22Rv1 (cell line): ENCODE data around the gene FOCAD.

Source experiments
- H3K27ac ChIP-seq: fragments of 450-650 bp; 2 replicates; pipeline ENCODE4 v1.5.1; 2017
- ZFX ChIP-seq: fragments of 450-650 bp; IDR thresholded peaks from 2 replicates; pipeline ENCODE4 v1.6.1; 2017; ENCODE audit warnings: antibody characterized with exemption, borderline replicate concordance
- TF ChIP-seq, protein P1 (sequence below): fragments of 450-650 bp; IDR thresholded peaks from 2 replicates; pipeline ENCODE4 v1.5.1; 2017; ENCODE audit warnings: mild to moderate bottlenecking

FOCAD gene

DNA sequence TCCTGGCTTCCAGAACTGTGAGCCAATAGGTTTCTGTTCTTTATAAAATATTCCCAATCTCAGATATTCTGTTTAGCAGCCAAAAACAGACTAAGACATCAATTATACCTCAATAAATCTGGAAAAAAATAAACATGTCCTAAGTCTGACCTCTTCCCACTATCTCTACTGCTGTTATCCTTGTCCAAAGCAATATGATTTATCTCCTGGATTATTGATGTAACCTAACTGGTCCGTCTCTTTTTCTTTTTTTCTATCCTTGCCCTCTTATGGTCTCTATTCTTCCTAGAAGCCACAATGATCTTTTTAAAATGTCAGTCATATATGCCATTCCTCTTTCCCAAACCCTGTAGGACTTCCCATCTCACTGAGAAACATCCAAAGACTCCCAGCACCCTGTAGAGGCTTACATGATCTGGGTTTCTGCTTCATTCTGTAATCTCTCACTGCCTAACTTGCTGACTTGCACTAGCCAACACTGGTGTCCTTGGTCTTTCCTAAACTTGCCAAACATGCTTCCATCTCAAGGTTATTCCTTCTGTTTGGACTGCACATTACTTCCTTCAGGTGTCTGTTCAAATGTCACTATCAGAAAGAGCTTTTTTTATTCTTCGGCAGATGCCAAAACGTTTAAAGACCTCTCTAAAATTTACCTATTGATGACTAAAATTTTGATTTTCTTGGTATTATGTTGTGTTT is 13.1 kb downstream of the FOCAD start:
- H3K27ac ChIP-seq, result no peak overlapping the region
- no peak for TF ChIP-seq ZFX
- TF ChIP-seq, protein P1, sequence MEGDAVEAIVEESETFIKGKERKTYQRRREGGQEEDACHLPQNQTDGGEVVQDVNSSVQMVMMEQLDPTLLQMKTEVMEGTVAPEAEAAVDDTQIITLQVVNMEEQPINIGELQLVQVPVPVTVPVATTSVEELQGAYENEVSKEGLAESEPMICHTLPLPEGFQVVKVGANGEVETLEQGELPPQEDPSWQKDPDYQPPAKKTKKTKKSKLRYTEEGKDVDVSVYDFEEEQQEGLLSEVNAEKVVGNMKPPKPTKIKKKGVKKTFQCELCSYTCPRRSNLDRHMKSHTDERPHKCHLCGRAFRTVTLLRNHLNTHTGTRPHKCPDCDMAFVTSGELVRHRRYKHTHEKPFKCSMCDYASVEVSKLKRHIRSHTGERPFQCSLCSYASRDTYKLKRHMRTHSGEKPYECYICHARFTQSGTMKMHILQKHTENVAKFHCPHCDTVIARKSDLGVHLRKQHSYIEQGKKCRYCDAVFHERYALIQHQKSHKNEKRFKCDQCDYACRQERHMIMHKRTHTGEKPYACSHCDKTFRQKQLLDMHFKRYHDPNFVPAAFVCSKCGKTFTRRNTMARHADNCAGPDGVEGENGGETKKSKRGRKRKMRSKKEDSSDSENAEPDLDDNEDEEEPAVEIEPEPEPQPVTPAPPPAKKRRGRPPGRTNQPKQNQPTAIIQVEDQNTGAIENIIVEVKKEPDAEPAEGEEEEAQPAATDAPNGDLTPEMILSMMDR, result no peak

DNA sequence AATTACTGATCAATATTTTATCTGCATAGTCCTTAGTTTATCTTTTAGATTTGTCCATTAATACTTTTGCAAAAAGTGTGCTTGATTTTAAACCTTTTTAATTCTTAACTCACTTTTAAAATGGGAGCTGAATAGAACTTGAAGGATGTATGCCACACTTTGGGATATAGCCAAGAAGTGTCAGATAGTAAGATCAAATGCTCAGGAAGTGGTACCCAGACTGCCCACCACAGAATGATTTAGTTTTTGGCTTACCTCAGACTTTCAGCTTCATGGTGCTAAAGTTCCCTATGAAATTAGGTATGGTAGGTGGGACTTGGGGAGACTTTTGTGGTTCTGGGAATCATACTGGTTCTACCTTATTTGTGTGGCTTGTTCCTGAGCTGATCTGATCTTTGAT is 14.7 kb downstream of the FOCAD start:
- H3K27ac ChIP-seq, result no peak overlapping the region
- TF ChIP-seq ZFX, result no peak
- TF ChIP-seq, protein P1, result no peak

DNA sequence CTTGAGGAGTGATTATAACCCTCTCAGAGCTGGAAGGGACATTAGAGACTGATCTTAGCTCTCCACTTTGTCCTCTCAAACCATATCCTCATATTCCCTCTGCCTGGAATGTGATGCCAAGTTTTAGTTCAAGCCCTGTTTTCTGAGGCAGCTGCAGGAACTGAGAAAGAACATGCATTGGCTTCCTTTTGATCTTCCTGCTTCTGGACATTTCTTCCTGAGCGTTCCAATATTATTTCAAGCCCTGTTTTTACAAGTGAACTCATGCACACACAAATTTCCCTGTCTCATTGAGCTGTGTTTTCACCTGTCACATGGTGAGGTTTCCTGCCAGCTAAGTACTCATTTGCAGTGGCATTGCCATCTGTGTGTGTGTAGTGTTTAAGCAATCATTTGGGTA is 17.0 kb downstream of the FOCAD start:
- no peak for TF ChIP-seq ZFX
- TF ChIP-seq, protein P1, result no peak
- H3K27ac ChIP-seq, result no peak overlapping the region

DNA sequence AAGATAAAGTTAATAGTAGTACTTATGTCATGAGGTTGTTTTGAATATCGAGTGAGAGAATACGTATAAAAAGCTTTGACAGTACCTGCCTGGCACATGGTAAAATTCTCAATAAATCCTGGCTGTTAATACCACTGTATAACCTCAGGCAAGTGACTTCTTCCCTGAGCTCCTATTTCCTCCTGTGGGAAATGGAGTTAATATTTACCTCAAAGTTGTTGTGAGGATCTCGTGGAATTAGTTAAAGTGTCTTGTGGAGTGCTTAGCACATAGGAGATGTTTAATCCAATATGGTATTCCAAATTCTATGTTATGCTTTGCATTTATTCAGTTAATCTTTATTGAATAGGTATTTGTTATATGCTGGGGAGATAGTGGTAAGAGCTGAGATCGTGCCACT is 18.5 kb downstream of the FOCAD start:
- H3K27ac ChIP-seq, result no peak overlapping the region
- TF ChIP-seq, protein P1, result no peak
- no peak for TF ChIP-seq ZFX

DNA sequence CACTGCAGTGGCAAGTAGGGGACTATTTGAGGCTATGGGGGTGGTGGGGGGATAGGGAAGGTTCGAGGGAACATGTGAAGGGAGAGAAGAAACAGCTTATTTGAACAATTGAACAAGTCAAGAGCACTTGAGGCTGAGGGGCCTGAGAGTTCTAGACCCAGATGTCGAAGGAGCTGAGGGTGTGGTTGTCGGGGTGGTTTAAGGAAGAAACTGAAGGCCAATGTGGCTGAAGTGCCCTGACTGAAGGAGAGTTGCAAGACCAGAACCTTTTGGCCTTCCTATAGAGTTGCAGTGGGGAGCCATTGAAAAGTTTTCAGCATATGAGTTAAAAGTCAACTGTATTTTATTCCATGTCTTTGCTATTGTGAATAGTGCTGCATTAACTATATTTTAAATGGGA is 19.1 kb downstream of the FOCAD start:
- H3K27ac ChIP-seq, result no peak overlapping the region
- TF ChIP-seq ZFX, result no peak
- TF ChIP-seq, protein P1, result no peak

DNA sequence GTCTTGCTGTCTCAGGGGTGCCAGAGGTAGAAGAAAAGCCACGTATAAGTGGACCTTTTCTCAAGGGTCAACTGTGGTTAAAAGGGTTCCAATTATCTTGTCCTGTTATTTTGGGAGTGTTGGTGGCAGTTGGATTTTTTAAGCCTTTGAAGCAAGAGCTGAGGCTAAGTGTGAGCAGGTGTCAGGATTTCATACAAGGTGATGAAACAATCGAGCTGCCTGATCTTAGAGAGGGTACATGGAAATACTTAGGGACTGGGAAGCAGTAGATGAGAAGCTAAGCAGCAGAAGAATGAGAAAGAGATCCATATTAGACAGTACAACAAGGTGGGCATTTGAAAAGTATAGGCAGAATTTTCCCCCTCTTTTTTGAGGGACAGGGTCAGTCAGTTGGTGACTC is 23.6 kb downstream of the FOCAD start:
- no peak overlapping the region for H3K27ac ChIP-seq
- TF ChIP-seq ZFX, result no peak
- TF ChIP-seq, protein P1, result no peak

DNA sequence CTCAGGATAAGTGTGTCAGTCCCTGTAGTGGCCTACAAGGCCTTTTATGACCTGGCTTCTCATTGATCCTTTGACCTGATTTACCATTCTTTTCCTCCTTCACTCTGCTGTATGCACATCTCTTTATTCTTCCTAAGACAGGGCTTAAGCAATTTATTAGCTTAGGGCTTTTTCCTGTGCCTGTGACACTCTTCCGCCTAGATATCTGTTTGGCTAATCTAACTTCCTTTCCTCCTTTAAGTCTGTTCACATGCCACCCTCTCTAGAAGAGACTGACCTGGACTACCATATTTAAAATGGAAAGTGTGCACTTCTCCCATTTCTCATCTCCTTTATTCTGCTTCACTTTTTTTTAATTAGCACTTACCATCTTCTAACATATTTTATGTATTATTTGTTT is 29.1 kb downstream of the FOCAD start:
- no peak for TF ChIP-seq ZFX
- no peak overlapping the region for H3K27ac ChIP-seq
